HT-29 (cell line): Measurements from ENCODE around the gene IL1RL2. TPM values are rescaled to one million over a fixed set of nuclear protein-coding genes. Genes with fewer than 3 reads are reported as not detected.

ENCODE experiments used
- DNase-seq: peaks from one replicate; pipeline ENCODE4 v3.0.0-alpha.2; 2015; ENCODE audit warnings: low spot score
- total RNA-seq: library from RNA; depleted of rRNA; stranded (reverse); fragments of >200 nt; shearing (Covaris generic); gene quantifications from 2 replicates; pipeline ENCODE4 v1.2.3, GENCODE V29; 2014

The IL1RL2 gene
- total RNA-seq, 1 experiment from 2014 or later, result 2.4 TPM

DNA sequence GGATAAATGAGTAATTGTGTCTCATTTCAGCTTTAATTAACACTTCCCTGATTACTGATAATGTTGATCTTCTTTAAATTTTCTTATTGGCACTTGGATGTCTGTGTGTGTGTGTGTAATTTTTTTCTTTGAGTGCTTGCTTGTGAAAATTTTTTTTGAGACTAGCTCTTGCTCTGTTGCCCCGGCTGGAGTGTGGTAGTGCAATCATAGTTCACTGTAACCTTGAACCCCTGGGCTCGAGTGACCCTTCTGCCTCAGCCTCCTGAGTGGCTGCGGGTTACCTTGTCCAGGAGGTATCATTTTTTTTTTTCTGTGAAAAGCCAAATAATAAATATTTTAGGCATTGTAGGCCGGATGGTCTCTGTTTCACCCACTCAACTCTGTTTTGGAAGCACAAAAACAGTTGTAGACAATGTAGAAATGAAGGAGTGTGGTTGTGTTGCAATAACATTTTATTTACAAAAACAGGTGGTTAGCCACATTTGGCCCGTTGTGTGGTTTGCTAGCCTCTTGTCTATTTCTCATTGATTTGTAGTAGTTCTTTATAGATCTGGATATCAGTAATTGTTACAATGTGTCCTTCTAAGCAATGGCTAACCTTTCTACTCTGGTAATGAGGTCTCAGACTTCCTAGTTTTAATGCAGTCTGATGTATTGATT is 7.9 kb downstream of the IL1RL2 start:
- DNase-seq, result no peak

GRCh38 chr2:102197389-102198137 is 10.7 kb downstream of the IL1RL2 start:
- DNase-seq, result no peak

DNA sequence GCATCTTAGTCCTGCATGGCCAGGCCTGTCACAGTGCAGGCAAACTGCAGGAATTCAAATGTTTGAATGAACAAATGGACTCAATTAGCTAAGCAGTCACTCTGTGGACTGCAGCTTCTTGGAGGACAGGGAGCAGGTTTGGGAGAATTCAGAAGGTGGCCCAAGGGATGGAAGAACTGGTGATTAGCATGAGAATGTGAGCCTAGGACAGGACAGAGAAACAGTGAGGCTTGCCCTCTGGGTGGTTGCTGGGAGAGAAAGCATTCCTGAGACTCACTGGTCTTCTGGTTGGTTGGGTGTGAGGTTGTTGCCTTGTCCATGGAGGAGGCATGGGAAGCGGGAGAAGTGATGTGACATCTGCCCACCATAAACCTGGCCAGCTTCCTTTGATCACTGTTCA is 13.7 kb downstream of the IL1RL2 start:
- no peak for DNase-seq

DNA sequence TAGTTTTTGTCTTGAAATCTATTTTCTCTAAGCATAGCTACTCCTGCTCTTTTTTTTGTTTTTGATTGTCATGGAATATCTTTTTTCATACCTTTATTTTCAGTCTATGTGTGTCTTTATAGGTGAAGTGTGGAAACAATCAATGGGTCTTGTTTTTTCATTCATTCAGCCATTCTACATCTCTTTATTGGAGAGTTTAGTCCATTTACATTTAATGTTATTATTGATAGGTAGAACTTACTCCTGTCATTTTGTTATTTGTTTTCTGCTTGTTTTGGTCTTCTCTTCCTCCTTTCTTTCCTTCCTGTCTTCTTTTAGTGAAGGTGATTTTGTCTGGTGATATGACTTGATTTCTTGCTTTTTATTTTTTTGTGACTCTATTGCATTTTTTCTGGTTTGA is 17.8 kb downstream of the IL1RL2 start:
- DNase-seq, result no peak

GRCh38 chr2:102206666-102207341 is 20.0 kb downstream of the IL1RL2 start:
- DNase-seq, result peak; percentile 87

DNA sequence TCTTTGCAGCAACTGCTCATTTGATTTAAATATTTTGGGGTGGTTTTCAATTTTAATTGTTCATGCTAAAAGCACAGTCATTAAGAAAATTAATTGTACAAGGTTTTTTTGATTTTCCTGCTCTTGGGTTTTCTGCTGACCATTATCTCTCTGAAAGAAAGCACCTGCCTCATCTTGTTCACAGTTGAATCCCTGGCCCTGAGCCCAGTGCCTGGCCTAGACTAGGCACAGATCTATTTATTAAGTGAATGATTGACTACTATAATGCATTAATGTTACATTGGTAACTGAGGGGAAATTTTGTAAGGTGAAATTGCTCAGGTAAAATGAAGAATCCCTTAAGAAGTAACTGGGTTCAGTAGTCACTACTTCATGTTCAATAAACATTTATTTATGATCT is 22.0 kb downstream of the IL1RL2 start:
- DNase-seq, result peak; percentile 39

- peak; percentile 33 for DNase-seq
Observed at GRCh38 chr2:102209474-102209873, 22.7 kb downstream of the IL1RL2 start.

DNA sequence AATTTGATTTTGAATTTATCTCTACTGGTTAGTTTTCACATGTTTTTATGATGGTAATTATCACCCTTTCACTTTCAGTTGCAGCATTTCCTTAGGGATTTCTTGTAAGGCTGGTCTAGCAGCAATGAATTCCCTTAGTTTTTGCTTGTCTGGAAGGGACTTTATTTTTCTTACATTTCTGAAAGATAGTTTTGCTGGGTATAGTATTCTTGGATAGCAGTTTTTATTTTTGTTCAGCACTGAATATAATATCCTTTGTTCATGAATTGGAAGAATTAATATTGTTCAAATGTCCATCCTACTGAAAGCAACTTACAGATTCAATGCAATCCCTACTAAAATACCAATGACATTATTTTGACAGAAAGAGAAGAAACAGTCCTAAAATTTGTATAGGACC is 30.2 kb downstream of the IL1RL2 start:
- no peak for DNase-seq

GRCh38 chr2:102224824-102225739 is 38.3 kb downstream of the IL1RL2 start:
- no peak for DNase-seq

DNA sequence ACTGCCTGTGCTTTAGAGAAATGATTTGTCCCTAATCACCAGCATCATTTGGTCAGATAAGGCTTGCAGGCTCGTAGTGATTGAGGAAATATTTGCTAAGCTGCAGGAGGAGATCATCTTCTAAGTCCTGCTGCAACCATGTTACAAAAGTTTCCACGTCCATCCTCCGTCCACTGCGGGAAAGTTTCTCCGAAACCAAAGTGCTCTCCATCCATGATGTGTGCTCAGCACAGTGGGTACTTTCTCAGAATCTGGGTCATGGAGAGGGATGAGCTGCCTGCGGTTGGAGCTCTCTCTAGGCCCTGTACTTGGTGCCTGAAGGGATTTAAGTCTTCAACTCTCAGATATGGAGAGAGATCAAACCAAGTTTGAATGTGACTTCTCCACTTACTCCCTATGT is 39.3 kb downstream of the IL1RL2 start:
- no peak for DNase-seq

DNA sequence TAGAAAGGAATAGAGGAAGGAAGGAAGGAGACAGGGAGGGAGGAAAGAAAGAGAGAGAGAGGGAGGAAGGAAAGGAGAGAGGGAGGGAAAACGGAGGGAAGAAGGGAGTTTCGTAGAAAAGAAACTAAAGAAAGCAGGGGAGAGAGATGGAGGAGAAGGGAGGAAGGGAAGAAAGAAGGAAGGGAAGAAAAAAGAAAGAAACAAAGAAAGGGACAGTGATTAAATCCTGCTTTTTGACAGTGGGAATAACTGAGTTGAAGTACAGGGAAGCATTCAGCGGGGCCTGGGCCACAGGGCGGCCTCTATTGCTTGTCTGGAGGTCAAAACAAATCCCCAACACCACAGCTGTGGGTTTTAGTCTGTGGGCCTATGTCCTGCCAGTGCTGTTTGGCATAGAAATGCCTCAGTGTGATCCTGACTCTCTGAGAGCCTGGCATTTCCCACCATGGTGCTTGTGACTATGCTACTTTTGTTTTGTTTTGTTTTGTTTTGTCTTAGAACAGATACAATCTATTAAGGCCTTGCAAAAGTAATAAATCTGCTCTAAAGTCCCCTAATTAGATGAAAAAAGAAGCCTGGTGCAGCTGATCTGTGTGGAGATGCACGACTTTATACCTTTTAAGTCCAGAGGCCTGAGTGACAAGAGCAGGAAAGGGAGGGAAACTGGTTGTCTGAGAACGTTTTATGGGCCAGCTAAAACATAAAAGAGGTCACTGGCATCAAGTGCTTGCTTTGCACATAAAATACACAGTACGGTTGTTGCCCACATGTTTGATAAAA is 40.0 kb downstream of the IL1RL2 start:
- peak; percentile 48 for DNase-seq

GRCh38 chr2:102229141-102229769 is 42.4 kb downstream of the IL1RL2 start:
- DNase-seq, result no peak

DNA sequence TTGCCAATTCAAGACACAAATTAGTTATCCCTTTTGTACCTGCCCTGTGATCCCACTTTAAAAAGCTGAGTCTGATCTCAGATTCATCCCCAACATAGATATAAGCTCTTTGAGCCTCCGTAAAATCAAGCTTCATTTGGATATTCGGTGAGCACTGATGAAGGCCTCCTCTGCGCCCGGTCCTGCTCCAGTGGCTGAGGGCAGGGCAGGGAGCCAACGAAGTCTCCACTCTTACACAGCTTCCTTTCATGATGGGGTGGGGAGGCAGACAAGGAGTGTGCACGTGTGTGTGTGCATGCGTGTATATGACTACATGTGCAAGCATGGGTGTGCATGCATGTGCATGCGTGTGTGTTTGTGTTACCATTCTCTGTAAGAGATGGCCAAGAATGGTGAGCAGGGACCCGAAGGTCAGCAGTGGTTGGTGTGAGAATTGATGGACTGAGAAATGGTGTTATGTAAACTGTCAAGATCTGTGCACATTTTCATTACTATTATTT is 43.6 kb downstream of the IL1RL2 start:
- no peak for DNase-seq

DNA sequence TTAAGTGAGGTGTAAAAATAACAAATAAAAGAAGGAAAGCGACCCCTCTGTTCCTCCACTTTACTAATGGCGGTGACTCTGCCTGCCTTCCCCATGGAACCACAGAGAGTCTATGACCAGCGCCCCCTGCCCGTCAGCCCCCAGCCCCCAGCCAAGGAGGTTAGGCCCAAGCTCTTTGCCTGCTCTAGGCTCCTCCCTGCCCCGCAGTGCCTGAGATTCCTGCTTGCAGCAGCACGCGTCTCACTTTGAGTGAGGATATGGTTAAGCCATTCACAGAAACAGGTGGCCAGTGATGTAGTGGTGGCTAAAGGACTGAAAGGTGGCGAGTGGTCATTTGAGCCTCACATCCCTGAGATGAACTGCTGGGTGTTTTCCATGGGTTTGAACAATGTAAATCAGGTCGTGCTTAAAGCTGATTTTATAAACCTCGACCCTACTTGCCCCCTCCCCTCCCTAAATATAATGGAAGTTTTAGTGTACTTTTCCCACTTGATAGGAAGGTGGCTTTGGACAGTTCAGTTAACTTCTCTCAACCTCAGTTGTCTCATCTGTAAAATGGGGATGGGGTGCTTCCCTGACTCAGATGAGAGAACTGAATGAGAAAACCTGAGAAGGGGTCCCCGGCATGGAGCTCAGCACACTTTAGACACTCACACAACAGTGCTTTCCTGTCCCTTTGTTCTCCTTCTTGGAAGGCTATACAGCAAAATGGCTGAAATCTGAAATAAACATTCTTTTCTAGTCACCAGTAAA is 46.5 kb downstream of the IL1RL2 start:
- DNase-seq, result no peak

GRCh38 chr2:102235042-102235473 is 48.2 kb downstream of the IL1RL2 start:
- DNase-seq, result peak; percentile 30

DNA sequence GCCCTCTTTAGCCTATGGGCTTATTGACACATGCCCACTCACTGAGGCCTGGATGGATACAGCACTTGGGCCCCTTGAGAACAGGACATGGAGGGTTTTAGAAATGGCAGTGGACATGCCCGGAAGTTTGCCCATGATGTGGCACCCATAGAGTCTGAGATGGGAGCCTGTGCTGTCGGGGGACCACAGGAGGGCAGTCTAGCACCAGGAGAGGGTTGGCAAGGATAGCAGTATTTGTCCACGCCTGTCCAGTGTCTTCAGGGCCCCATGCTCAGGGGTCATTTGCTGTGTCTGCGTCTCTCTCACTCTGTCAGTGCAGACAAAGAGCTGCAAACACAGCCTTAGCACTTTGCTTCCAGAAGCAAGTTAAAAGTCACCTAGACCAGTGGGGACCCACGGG is 48.7 kb downstream of the IL1RL2 start:
- DNase-seq, result no peak

GRCh38 chr2:102236132-102236531 is 49.3 kb downstream of the IL1RL2 start:
- DNase-seq, result no peak

- DNase-seq, result no peak
Observed at GRCh38 chr2:102237176-102237575, 50.4 kb downstream of the IL1RL2 start.

DNA sequence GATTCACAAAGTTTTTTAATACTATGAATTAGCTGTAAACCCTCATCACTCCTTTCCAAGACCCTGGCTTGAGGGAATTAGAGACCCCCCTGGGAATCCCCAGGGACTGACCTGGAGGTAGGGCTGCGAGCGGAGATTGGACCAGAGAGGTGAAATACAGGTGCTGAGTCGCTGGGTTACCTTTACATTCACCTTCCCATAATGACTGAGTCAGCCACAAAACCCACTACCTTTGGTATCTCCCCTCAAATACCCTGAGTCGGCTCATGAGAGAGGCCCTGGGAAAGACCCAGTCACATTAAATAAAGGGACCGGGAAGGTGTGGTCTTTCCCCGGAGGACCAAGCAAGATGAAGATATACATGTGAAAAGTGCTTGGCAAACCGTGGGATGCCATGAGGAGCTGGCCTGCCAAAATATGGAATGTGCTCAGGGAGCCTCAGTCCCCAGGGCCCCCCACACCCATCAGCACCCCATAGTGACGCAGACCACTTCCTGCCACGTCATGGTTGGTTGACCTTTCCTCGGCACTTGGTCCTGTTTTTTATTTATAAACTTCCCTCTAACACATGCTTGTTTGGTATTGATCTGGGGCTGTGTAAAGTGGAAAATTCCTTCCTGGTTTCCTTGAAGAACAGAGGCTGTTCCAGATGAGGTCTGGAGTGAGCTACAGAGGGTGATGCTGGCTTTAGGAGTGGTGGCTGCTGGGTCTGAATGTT is 51.4 kb downstream of the IL1RL2 start:
- DNase-seq, result no peak
